HG02943 (cell line): Measurements from ENCODE around the gene RTF2.
A peak's percentile ranks its signal among the peaks of the same experiment; 100 is the strongest.

ENCODE experiments used
- ATAC-seq: cut with Tn5 transposase; IDR thresholded peaks from one replicate; pipeline ENCODE4 v1.9.1; 2021; ENCODE audit warnings: mild to moderate bottlenecking, low read depth, moderate library complexity; ENCODE audit not compliant: unreplicated experiment

Gene RTF2, protein sequence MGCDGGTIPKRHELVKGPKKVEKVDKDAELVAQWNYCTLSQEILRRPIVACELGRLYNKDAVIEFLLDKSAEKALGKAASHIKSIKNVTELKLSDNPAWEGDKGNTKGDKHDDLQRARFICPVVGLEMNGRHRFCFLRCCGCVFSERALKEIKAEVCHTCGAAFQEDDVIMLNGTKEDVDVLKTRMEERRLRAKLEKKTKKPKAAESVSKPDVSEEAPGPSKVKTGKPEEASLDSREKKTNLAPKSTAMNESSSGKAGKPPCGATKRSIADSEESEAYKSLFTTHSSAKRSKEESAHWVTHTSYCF

GRCh38 chr20:56468316-56469076 is at the start of gene RTF2:
Gene RTF2, plus strand, starts transcription at chr20:56468627. Its CDS starts 71 bp downstream, at chr20:56468698.
- peak; percentile 94 for ATAC-seq

DNA sequence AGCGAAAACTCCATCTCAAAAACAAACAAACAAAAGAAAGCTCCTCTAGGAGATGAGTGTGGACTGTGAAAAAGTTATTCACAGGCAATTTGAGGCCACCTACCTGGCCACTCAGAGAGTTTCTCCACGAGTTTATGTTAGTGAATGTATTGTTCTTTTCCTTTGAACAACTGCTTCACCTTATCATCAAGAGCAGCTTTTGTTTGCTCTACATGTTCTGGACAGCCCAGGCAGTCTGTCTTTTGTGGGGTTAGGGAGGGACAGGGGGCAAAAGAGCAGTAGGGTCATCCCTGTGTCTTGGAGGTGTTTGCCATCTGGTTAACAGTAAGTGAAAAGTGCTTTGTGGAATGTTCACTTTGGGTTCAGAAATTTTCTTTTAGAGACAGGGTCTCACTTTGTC is 48.4 kb upstream of the RTF2 start:
- no peak for ATAC-seq

GRCh38 chr20:56420940-56421688 is 47.3 kb upstream of the RTF2 start:
- no peak for ATAC-seq

DNA sequence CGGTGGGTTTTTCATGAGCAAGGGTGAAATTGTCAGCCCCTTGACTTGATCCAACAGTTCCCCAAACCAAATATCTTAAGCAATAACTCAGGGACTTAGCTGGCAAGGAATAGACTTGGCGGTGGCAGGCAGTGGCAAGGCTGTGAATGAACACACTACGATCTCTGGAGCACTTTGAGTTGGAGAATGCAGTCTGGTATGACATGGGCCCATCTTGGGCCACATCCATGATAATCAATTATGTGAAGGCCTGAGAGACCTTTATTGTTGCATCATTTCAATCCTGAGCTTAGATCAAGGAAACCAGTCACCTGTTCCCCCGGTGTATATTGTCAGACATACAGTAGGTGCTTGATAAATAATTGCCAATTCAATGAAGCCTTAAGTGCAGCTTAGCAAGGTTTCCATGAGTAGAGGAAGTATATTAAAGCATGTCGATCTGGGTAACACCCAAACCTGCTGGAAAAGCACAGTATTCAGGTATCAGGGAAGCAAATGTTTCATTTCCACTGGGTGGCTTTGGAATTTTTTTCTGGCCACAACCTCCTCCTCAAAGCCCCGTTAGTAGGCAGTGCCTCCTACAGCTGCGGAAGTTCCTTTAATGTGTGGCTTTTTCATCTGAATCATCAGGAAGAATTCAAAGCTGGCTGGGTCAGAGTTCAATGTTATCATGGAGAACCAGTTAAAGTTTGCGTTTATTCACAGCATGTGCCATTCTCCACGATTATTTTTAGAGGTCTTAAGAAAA is 46.2 kb upstream of the RTF2 start:
- no peak for ATAC-seq

DNA sequence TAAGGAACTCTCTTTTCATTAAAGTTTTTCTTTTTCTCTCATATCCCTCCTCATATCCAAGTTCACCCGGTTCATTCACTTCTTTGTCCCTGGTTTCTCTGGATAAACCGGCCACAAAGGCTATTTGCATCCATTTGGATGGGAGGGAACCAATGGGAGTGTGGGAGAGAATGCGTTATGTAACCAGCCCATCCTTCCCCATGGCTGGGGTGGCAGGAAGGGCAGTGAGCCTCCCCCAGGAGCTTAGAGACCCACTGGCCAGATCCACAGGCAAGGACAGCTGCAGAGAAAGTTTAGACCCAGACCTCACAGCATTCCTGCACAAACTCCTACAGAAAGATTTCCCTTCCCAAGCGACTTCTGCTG is 45.6 kb upstream of the RTF2 start:
- no peak for ATAC-seq

GRCh38 chr20:56423211-56423610 is 45.2 kb upstream of the RTF2 start:
- ATAC-seq, result no peak

- ATAC-seq, result no peak
These were observed 44.5 kb upstream of the RTF2 start for GRCh38 chr20:56423886-56424285.

GRCh38 chr20:56424931-56425330 is 43.5 kb upstream of the RTF2 start:
- ATAC-seq, result no peak

DNA sequence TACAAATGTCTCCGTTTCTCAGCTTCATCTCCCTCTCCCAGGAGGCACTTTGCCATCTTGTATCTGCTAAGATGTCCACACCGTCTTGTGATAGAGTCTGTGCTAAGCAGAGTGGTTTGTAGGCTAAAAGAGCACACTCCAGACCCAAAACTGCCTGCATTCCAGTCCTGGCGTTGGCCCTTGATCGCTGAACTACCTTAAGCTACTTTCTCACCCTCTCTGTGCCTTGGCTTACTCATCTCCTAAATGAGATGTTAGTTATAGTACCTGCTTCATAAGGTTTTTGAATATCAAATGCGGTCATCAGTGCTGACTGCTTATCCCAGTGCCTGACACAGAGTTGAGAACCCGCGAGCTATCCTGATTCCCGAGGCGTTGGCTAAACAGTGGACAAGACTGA is 42.4 kb upstream of the RTF2 start:
- ATAC-seq, result no peak

DNA sequence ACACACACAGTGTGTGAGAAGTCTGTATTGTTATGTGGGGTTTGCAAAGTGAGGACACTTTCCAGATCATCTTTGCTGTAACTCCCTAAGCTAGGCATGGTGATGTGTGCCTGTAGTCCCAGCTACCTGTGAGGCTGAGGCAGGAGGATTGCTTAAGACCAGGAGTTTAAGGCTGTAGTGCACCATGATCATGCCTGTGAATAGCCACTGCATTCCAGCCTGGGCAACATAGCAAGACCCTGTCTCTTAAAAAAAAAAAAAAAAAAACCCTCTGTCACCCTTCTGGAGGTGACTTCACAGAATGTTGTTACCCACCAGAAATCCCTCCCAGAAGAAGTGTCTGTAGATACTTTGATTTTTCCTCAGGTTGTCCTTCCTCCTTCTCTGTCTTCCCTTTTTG is 41.5 kb upstream of the RTF2 start:
- ATAC-seq, result no peak

DNA sequence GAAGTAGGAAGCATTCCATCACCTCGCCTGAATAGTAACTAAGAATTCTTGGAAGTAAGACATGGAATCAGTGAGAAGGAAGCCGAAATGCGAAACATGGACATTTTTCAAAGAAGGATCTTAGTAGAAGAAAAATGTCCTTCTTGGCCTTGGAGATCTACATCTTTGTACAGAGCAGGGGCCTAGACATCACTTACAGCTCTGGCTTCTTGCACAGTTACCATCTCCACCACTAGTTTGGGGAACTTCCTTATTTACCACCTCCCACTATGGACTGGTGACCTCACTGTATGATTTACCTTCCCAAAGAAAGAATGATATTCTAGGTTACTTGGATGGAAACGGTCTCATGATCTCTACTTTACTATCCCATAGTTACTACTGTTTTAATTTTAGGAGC is 40.6 kb upstream of the RTF2 start:
- ATAC-seq, result no peak

DNA sequence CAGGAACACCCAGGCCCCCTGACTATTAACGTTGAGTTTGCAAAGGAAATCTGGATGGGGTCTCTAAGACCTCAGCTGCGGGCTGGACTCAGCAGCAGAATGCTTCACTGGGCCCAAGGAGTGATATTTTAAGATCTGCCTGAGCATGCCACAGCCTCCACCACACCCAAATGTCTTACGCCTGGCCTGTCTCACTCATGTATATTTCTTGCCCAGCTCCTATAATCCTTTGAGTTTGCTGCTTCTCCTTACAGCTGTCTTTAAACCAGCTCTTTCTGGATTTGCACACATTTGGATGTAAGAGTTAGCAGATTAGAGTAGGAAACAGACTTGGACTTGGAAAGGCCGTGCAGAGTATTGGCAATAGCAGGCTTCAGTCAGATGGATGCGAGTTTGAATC is 40.0 kb upstream of the RTF2 start:
- no peak for ATAC-seq

GRCh38 chr20:56428881-56429280 is 39.5 kb upstream of the RTF2 start:
- ATAC-seq, result no peak

GRCh38 chr20:56429502-56429901 is 38.9 kb upstream of the RTF2 start:
- no peak for ATAC-seq

DNA sequence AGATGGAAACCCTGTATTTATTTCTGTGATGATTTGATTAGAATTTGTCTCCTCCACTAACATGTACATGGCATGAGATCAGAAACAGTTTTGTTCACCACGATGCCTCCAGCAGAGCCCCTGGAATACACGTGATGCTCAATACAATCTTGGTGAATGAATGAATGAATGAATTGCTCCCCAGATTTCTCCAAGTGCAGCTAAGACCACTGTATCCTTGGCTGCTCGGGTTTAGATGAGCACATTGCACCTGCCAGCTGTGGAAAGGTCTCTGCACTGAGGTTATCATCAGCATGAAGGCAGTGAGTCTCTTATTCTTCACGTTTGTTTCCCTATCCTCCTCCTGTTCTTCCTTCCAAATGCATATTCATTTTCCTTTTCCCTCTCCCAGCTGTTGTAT is 38.5 kb upstream of the RTF2 start:
- ATAC-seq, result no peak

GRCh38 chr20:56430461-56430860 is 38.0 kb upstream of the RTF2 start:
- ATAC-seq, result no peak

GRCh38 chr20:56430957-56431356 is 37.5 kb upstream of the RTF2 start:
- ATAC-seq, result no peak

GRCh38 chr20:56431471-56431870 is 37.0 kb upstream of the RTF2 start:
- no peak for ATAC-seq

- no peak for ATAC-seq
These were observed 35.1 kb upstream of the RTF2 start for GRCh38 chr20:56433221-56433879.

DNA sequence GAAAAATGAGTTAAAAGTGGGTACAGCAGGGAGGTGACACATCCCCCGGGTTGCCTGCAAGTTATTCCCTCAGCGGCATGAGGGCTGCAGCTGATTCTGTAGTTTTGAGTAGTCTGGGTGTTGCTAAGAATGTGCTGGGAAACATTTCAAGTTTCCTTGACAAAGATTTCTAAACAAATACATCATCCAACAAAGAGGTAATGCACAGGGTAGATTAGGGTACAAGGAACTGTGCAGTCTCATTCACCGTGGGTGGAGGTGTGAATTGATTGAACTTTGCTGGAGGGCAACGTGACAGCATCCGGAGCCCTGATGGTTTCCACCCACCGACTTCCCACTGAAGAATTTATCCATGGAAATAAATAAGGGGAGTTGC is 34.6 kb upstream of the RTF2 start:
- no peak for ATAC-seq
